Caco-2 (cell line): Measurements from ENCODE around the gene DNPEP. TPM values are rescaled to one million over a fixed set of nuclear protein-coding genes. Genes with fewer than 3 reads are reported as not detected.

Experiments used
- BruUV-seq: library from RNA; stranded (reverse); fragments of 400-500 nt; replicated peaks from 2 replicates; lab custom pipeline; 2021; lab: Mats Ljungman, UMichigan
- CTCF ChIA-PET: fragments of 300-600 bp; sonication (Branson Sonifier 250); formaldehyde crosslinking; loops from one replicate; lab custom pipeline; 2022; ENCODE audit warnings: antibody characterized with exemption; lab: Charles Lee
- POLR2A ChIA-PET: fragments of 300-600 bp; sonication (Branson Sonifier 250); formaldehyde crosslinking; loops from one replicate; lab custom pipeline; 2022; ENCODE audit warnings: antibody characterized with exemption; lab: Charles Lee
- DNase-seq, 2 experiments: peaks; one replicate each; pipeline versions ENCODE4 v3.0.0 to v3.0.0-alpha.2; 2020 to 2022
- H3K27me3 ChIP-seq: replicated peaks from 2 replicates; pipeline ENCODE4 v1.6.0; 2011; ENCODE audit warnings: low read length; ENCODE audit not compliant: control insufficient read depth, insufficient read depth
- H3K36me3 ChIP-seq: 2 replicates; pipeline ENCODE4 v1.5.1; 2011; ENCODE audit warnings: low read length; ENCODE audit not compliant: control insufficient read depth, insufficient read depth
- H3K4me1 ChIP-seq: fragments of 250-450 bp; sonication (Bioruptor Pico); 2 replicates; pipeline ENCODE4 v1.5.1; 2020; ENCODE audit warnings: mild to moderate bottlenecking
- H3K4me3 ChIP-seq: 2 replicates; pipeline ENCODE4 v1.5.1; 2011; ENCODE audit warnings: low read depth, mild to moderate bottlenecking, control low read depth, low read length
- H3K9me3 ChIP-seq: fragments of 250-450 bp; sonication (Bioruptor Pico); 2 replicates; pipeline ENCODE4 v1.5.1; 2020; ENCODE audit warnings: mild to moderate bottlenecking, moderate library complexity
- H3K27ac Mint-ChIP-seq: one replicate; pipeline ENCODE4 v1.8.0; 2022; ENCODE audit warnings: mixed read lengths; ENCODE audit not compliant: unreplicated experiment
- H3K27me3 Mint-ChIP-seq: one replicate; pipeline ENCODE4 v1.8.0; 2022; ENCODE audit warnings: mixed read lengths; ENCODE audit not compliant: insufficient read depth, unreplicated experiment
- H3K36me3 Mint-ChIP-seq: one replicate; pipeline ENCODE4 v1.8.0; 2022; ENCODE audit warnings: mild to moderate bottlenecking, mixed read lengths; ENCODE audit not compliant: insufficient read depth, unreplicated experiment
- H3K4me1 Mint-ChIP-seq: one replicate; pipeline ENCODE4 v1.8.0; 2022; ENCODE audit warnings: low read depth, mixed read lengths; ENCODE audit not compliant: unreplicated experiment
- H3K4me3 Mint-ChIP-seq: one replicate; pipeline ENCODE4 v1.8.0; 2022; ENCODE audit warnings: mild to moderate bottlenecking, moderate library complexity, mixed read lengths; ENCODE audit not compliant: unreplicated experiment
- H3K9me3 Mint-ChIP-seq: one replicate; pipeline ENCODE4 v1.8.0; 2022; ENCODE audit warnings: mixed read lengths; ENCODE audit not compliant: unreplicated experiment
- CTCF ChIP-seq, 2 experiments: fragments of 200-600 bp in 1 of 2; IDR thresholded peaks; 1 replicate in 1 of 2; 2 replicates in 1 of 2; pipeline versions ENCODE4 v1.5.1 to v1.8.0; 2011 to 2022; ENCODE audit warnings: antibody characterized with exemption in 1 of 2, control low read depth in 1 of 2, inconsistent platforms in 1 of 2, low read depth in 1 of 2, low read length in 1 of 2, mild to moderate bottlenecking in 1 of 2, moderate library complexity in 1 of 2; ENCODE audit not compliant: insufficient read depth in 1 of 2, severe bottlenecking in 1 of 2, unreplicated experiment in 1 of 2
- intact Hi-C: fragments of 100-400 bp; cut with micrococcal nuclease; formaldehyde crosslinking; loops from one replicate; pipeline ENCODE4 v1.10.0; 2022; ENCODE audit not compliant: unreplicated experiment
- total RNA-seq: library from RNA; stranded (reverse); gene quantifications from 2 replicates; pipeline ENCODE4 v1.2.3, GENCODE V29; 2022

Gene DNPEP
- total RNA-seq, 1 experiment from 2014 or later, result 102 TPM

- no peak for TF ChIP-seq CTCF (IDR thresholded peaks at IDR 0.05; ENCODE audit: insufficient read depth in 1 of 2, low read depth in 1 of 2, low read length in 1 of 2, severe bottlenecking in 1 of 2, unreplicated experiment in 1 of 2)
- ChIA-PET POLR2A (no interaction called here), CTCF (no interaction called here)
- H3K4me1 ChIP-seq, result no peaks in the 10 kb centered on the region
- Mint-ChIP-seq H3K27ac (no peak overlapping the region), H3K27me3 (no peaks in the 10 kb centered on the region), H3K4me3 (no peak overlapping the region), H3K4me1 (no peaks in the 10 kb centered on the region), H3K36me3 (no peaks in the 10 kb centered on the region), H3K9me3 (no peaks in the 10 kb centered on the region)
- no TSS peak for BruUV-seq
- no peaks in the 10 kb centered on the region for H3K36me3 ChIP-seq
- H3K27me3 ChIP-seq, result no peaks in the 10 kb centered on the region
- intact Hi-C loops, result no loop called here
- H3K9me3 ChIP-seq, result no peaks in the 10 kb centered on the region
- no peak for DNase-seq
- no peak overlapping the region for H3K4me3 ChIP-seq
Observed at GRCh38 chr2:219420687-219421086, 33.0 kb upstream of the DNPEP start.

- no peaks in the 10 kb centered on the region for H3K27me3 Mint-ChIP-seq
- no peak for TF ChIP-seq CTCF (IDR thresholded peaks at IDR 0.05; ENCODE audit: insufficient read depth in 1 of 2, low read depth in 1 of 2, low read length in 1 of 2, severe bottlenecking in 1 of 2, unreplicated experiment in 1 of 2)
- DNase-seq, result no peak
- intact Hi-C loops, result no loop called here
- Histone ChIP-seq H3K27me3 (no peaks in the 10 kb centered on the region), H3K4me1 (no peaks in the 10 kb centered on the region), H3K4me3 (no peak overlapping the region), H3K9me3 (no peaks in the 10 kb centered on the region), H3K36me3 (no peaks in the 10 kb centered on the region)
- H3K4me1 Mint-ChIP-seq, result no peaks in the 10 kb centered on the region
- ChIA-PET CTCF (no interaction called here), POLR2A (no interaction called here)
- H3K36me3 Mint-ChIP-seq, result no peaks in the 10 kb centered on the region
- H3K4me3 Mint-ChIP-seq, result no peak overlapping the region
- no peak overlapping the region for H3K27ac Mint-ChIP-seq
- BruUV-seq, result no TSS peak
- no peaks in the 10 kb centered on the region for H3K9me3 Mint-ChIP-seq
Observed at GRCh38 chr2:219419331-219420197, 31.9 kb upstream of the DNPEP start.

- POLR2A ChIA-PET, result no interaction called here
- H3K9me3 Mint-ChIP-seq, result no peaks in the 10 kb centered on the region
- no peak for TF ChIP-seq CTCF (IDR thresholded peaks at IDR 0.05; ENCODE audit: insufficient read depth in 1 of 2, low read depth in 1 of 2, low read length in 1 of 2, severe bottlenecking in 1 of 2, unreplicated experiment in 1 of 2)
- H3K27ac Mint-ChIP-seq, result no peak overlapping the region
- no peaks in the 10 kb centered on the region for H3K4me1 ChIP-seq
- peaks cover under 1% of the 10 kb centered on the region for H3K27me3 Mint-ChIP-seq
- no peak overlapping the region for H3K4me3 ChIP-seq
- H3K4me3 Mint-ChIP-seq, result no peak overlapping the region
- no TSS peak for BruUV-seq
- CTCF ChIA-PET, result no interaction called here
- no peak for DNase-seq
- intact Hi-C loops, result no loop called here
- H3K27me3 ChIP-seq, result no peaks in the 10 kb centered on the region
- H3K36me3 ChIP-seq, result no peaks in the 10 kb centered on the region
- no peaks in the 10 kb centered on the region for H3K4me1 Mint-ChIP-seq
- H3K9me3 ChIP-seq, result no peaks in the 10 kb centered on the region
- H3K36me3 Mint-ChIP-seq, result no peaks in the 10 kb centered on the region
Observed at GRCh38 chr2:219419012-219419324, 31.3 kb upstream of the DNPEP start.
